K562 (cell line): Measurements from ENCODE around the gene FXN. TPM values are rescaled to one million over a fixed set of nuclear protein-coding genes. Genes with fewer than 3 reads are reported as not detected.

Experiments used
- ATAC-seq: fragments of 200-7000 bp; cut with Tn5 transposase; 3 replicates; pipeline ENCODE4 v1.9.1; 2020; ENCODE audit warnings: moderate library complexity
- BruUV-seq: library from RNA; stranded (reverse); fragments of 400-500 nt; replicated peaks from 2 replicates; lab custom pipeline; 2021; lab: Mats Ljungman, UMichigan
- CTCF ChIA-PET: fragments of 300-600 bp; formaldehyde crosslinking; extraction: SDS; loops from one replicate; lab custom pipeline; 2021; ENCODE audit warnings: low intra/inter-chr PET ratio; lab: Yijun Ruan, JAX
- POLR2A ChIA-PET: fragments of 300-600, 350-650 bp; sonication (Branson Sonifier 250); formaldehyde crosslinking; extraction: SDS; loops from one replicate; lab custom pipeline; 2021; ENCODE audit warnings: antibody characterized with exemption, inconsistent platforms; lab: Yijun Ruan, JAX
- DNase-seq, 4 experiments: peaks; one replicate each; pipeline versions ENCODE4 v3.0.0 to v3.0.0-alpha.2; 2011 to 2018; ENCODE audit warnings: low spot score in 3 of 4, mixed read lengths in 3 of 4; ENCODE audit errors: extremely low read depth in 1 of 4
- FAIRE-seq: peaks from 2 replicates; lab custom pipeline; 2011; peaks lifted over from hg19 to GRCh38; lab: Jason Lieb, UNC
- H2AFZ ChIP-seq: 2 replicates; pipeline ENCODE4 v1.6.0; 2011; ENCODE audit warnings: low read depth, low read length, control low read depth, inconsistent platforms
- H3K27ac ChIP-seq: fragments of 200-600 bp; 3 replicates; pipeline ENCODE4 v1.8.0; 2011; ENCODE audit warnings: low read depth, mild to moderate bottlenecking, control low read depth, inconsistent platforms, low read length, moderate library complexity, mixed read lengths; ENCODE audit errors: extremely low read depth
- H3K27me3 ChIP-seq, 2 experiments: fragments of 300-600 bp in 1 of 2; 2 replicates in 1 of 2; 3 replicates in 1 of 2; pipeline versions ENCODE4 v1.6.0 to v1.8.0; 2011; ENCODE audit warnings: inconsistent platforms in 2 of 2, low read length in 2 of 2, mild to moderate bottlenecking in 1 of 2, mixed read lengths in 1 of 2, moderate library complexity in 1 of 2; ENCODE audit not compliant: control insufficient read depth in 2 of 2, insufficient read depth in 2 of 2
- H3K36me3 ChIP-seq: fragments of 300-600 bp; 3 replicates; pipeline ENCODE4 v1.8.0; 2011; ENCODE audit warnings: mild to moderate bottlenecking, low read length, inconsistent platforms; ENCODE audit not compliant: control insufficient read depth, insufficient read depth
- H3K4me1 ChIP-seq, 2 experiments: fragments of 200-600 bp in 1 of 2; replicated peaks in 1 of 2; 2 replicates in 1 of 2; 3 replicates in 1 of 2; pipeline versions ENCODE4 v1.5.1 to v1.8.0; 2011; ENCODE audit warnings: inconsistent platforms in 2 of 2, low read length in 2 of 2, mild to moderate bottlenecking in 1 of 2, mixed read lengths in 1 of 2, moderate library complexity in 1 of 2; ENCODE audit not compliant: control insufficient read depth in 2 of 2, insufficient read depth in 2 of 2
- H3K4me2 ChIP-seq: 2 replicates; pipeline ENCODE4 v1.6.1; 2011; ENCODE audit warnings: low read length, control low read depth, inconsistent platforms, mixed read lengths; ENCODE audit not compliant: insufficient read depth
- H3K4me3 ChIP-seq: fragments of 200-600 bp; sonication (generic), shearing (Covaris generic); 2 replicates; pipeline ENCODE4 v1.5.1; 2016; ENCODE audit warnings: control low read depth, inconsistent platforms
- H3K79me2 ChIP-seq: fragments of 200-600 bp; 3 replicates; pipeline ENCODE4 v1.8.0; 2011; ENCODE audit warnings: low read length, inconsistent platforms; ENCODE audit not compliant: control insufficient read depth, insufficient read depth
- H3K9ac ChIP-seq, 2 experiments: 2 replicates each; pipeline versions ENCODE4 v1.6.0 to v1.6.1; 2011; ENCODE audit warnings: low read depth in 2 of 2, low read length in 2 of 2, control low read depth in 1 of 2, inconsistent platforms in 1 of 2, mild to moderate bottlenecking in 1 of 2, mixed read lengths in 1 of 2; ENCODE audit not compliant: insufficient read depth in 1 of 2
- H3K9me1 ChIP-seq: one replicate; pipeline ENCODE4 v1.6.0; 2011; ENCODE audit warnings: inconsistent platforms, mild to moderate bottlenecking, low read length, moderate library complexity; ENCODE audit not compliant: control insufficient read depth, insufficient read depth
- H3K9me3 ChIP-seq: replicated peaks from 2 replicates; pipeline ENCODE4 v1.5.1; 2011; ENCODE audit warnings: low read depth, low read length, inconsistent platforms; ENCODE audit not compliant: control insufficient read depth, insufficient read depth
- H4K20me1 ChIP-seq: replicated peaks from 2 replicates; pipeline ENCODE4 v1.6.1; 2011; ENCODE audit warnings: low read length, inconsistent platforms, mixed read lengths; ENCODE audit not compliant: control insufficient read depth, insufficient read depth
- CHCHD3 ChIP-seq: fragments of 250-450 bp; sonication (Bioruptor Pico); IDR thresholded peaks from 2 replicates; pipeline ENCODE4 v2.1.2; 2022; ENCODE audit warnings: mild to moderate bottlenecking
- FOXJ3 ChIP-seq: sonication (generic); formaldehyde crosslinking; IDR thresholded peaks from 2 replicates; pipeline ENCODE4 v1.4.0; 2020; ENCODE audit warnings: mild to moderate bottlenecking, missing genetic modification reagents
- HDAC1 ChIP-seq, 2 experiments: fragments of 450-650 bp; IDR thresholded peaks; 2 replicates each; pipeline ENCODE4 v1.6.1; 2016 to 2017; ENCODE audit warnings: inconsistent platforms in 1 of 2, mild to moderate bottlenecking in 1 of 2, moderate library complexity in 1 of 2
- PHB2 ChIP-seq: fragments of 450-650 bp; IDR thresholded peaks from 2 replicates; pipeline ENCODE4 v1.6.1; 2017; ENCODE audit warnings: low read depth
- PHF21A ChIP-seq: fragments of 450-650 bp; IDR thresholded peaks from 2 replicates; pipeline ENCODE4 v1.6.1; 2017; ENCODE audit warnings: low read depth, borderline replicate concordance
- RNF2 ChIP-seq: sonication (generic); IDR thresholded peaks from 2 replicates; pipeline ENCODE4 v1.6.1; 2016
- TGIF2 ChIP-seq: sonication (generic); formaldehyde crosslinking; IDR thresholded peaks from 2 replicates; pipeline ENCODE4 v1.8.1; 2022; ENCODE audit warnings: mild to moderate bottlenecking, missing genetic modification reagents, moderate library complexity
- TRIM24 ChIP-seq, 2 experiments: fragments of 450-650 bp; IDR thresholded peaks; 2 replicates each; pipeline ENCODE4 v1.6.1; 2016
- ZNF146 ChIP-seq: IDR thresholded peaks from one replicate; pipeline ENCODE4 v1.6.1; 2018; ENCODE audit warnings: missing compliant biosample characterization; ENCODE audit not compliant: unreplicated experiment
- ZSCAN32 ChIP-seq: fragments of 450-650 bp; formaldehyde crosslinking; IDR thresholded peaks from 2 replicates; pipeline ENCODE4 v1.4.0; 2020; ENCODE audit warnings: mild to moderate bottlenecking, moderate library complexity
- WGBS: fragments of 100-300 bp; shearing (Covaris generic); methylation state at CpG from one replicate; pipeline ENCODE4 v1.1.6; 2016; ENCODE audit warnings: low coverage, mixed read lengths; ENCODE audit not compliant: insufficient coverage; ENCODE audit errors: missing lambda C conversion rate; 5-methylcytosine and 5-hydroxymethylcytosine counted together
- in situ Hi-C: fragments of 300-500 bp; cut with MboI; formaldehyde crosslinking; loops from 4 replicates; pipeline ENCODE4 v1.15.0; 2018; ENCODE audit warnings: inconsistent platforms, mixed read lengths
- intact Hi-C: fragments of 100-400 bp; cut with micrococcal nuclease; formaldehyde crosslinking; loops from 2 replicates; pipeline ENCODE4 v1.14.2; 2022
- polyA plus RNA-seq, 8 experiments: library from polyadenylated mRNA; depleted of rRNA in 4 of 8; stranded (reverse) in 5 of 8; unstranded in 3 of 8; fragments of >200 nt; fragmentation: Nextera tagmentation in 2 of 8; fragmentation: Illumina TruSeq in 1 of 8; extraction: Ambion mirVana in 2 of 8; extraction: Trizol in 1 of 8; gene quantifications; 2 replicates each; pipeline versions ENCODE4 v1.2.1 to v1.2.3, GENCODE V29; 2011 to 2014; ENCODE audit warnings: inconsistent platforms in 1 of 8, missing spikeins in 1 of 8
- total RNA-seq, 7 experiments: library from RNA; depleted of rRNA in 6 of 7; stranded (reverse); fragments of >200 nt in 6 of 7; fragmentation: Illumina TruSeq in 2 of 7; extraction: Trizol in 2 of 7; gene quantifications; 2 replicates each; pipeline versions ENCODE4 v1.2.1 to v1.2.3, GENCODE V29; 2011 to 2021; ENCODE audit warnings: low replicate concordance in 1 of 7
- TF ChIP-seq, protein P1 (sequence below): sonication (generic); formaldehyde crosslinking; IDR thresholded peaks from 2 replicates; pipeline ENCODE4 v1.8.0; 2023; ENCODE audit warnings: mild to moderate bottlenecking, missing genetic modification reagents
- TF ChIP-seq, protein P2 (sequence below): sonication (generic); formaldehyde crosslinking; IDR thresholded peaks from 2 replicates; pipeline ENCODE4 v1.8.0; 2023; ENCODE audit warnings: mild to moderate bottlenecking, missing genetic modification reagents

FXN gene
- total and polyA plus RNA-seq, 9 of the 15 experiments (the other 6 are each of a cell fraction or from before 2014, with no cell fraction given), result 7.6 to 51.5 (median 30.3) TPM

DNA sequence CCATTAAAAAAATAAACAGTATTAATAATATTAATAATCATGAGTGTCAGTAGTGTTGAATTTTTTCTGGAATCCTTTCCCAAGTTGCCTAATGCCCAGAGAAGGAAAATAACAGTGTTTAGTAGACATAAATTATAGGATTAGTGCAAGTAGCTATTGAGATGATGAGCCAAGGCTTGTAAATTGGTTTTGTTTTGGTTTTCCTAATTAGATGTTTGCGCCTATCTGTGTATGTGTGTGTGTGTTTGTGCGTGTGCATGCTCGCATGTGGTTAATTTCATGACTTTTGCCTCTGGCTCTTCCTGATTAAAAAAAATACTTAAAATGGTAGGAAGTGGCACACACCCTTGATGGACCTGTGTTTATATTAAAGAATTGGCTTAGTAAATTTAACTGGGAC is 55.4 kb downstream of the FXN start:
- FAIRE-seq (no peak), DNase-seq (no peak), ATAC-seq (no peak)
- no peak overlapping the region for H3K27ac ChIP-seq
- TF ChIP-seq PHB2 (no peak), HDAC1 (IDR thresholded peaks at IDR 0.05) (no peak), CHCHD3 (CRISPR knock-in tag) (no peak), PHF21A (no peak), ZSCAN32 (CRISPR knock-in tag) (no peak), RNF2 (no peak), FOXJ3 (CRISPR knock-in tag) (no peak), TGIF2 (CRISPR knock-in tag) (no peak), ZNF146 (CRISPR knock-in tag) (no peak), TRIM24 (IDR thresholded peaks at IDR 0.05) (no peak)
- TF ChIP-seq, protein P1, sequence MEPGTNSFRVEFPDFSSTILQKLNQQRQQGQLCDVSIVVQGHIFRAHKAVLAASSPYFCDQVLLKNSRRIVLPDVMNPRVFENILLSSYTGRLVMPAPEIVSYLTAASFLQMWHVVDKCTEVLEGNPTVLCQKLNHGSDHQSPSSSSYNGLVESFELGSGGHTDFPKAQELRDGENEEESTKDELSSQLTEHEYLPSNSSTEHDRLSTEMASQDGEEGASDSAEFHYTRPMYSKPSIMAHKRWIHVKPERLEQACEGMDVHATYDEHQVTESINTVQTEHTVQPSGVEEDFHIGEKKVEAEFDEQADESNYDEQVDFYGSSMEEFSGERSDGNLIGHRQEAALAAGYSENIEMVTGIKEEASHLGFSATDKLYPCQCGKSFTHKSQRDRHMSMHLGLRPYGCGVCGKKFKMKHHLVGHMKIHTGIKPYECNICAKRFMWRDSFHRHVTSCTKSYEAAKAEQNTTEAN (CRISPR knock-in tag), result no peak
- TF ChIP-seq, protein P2, sequence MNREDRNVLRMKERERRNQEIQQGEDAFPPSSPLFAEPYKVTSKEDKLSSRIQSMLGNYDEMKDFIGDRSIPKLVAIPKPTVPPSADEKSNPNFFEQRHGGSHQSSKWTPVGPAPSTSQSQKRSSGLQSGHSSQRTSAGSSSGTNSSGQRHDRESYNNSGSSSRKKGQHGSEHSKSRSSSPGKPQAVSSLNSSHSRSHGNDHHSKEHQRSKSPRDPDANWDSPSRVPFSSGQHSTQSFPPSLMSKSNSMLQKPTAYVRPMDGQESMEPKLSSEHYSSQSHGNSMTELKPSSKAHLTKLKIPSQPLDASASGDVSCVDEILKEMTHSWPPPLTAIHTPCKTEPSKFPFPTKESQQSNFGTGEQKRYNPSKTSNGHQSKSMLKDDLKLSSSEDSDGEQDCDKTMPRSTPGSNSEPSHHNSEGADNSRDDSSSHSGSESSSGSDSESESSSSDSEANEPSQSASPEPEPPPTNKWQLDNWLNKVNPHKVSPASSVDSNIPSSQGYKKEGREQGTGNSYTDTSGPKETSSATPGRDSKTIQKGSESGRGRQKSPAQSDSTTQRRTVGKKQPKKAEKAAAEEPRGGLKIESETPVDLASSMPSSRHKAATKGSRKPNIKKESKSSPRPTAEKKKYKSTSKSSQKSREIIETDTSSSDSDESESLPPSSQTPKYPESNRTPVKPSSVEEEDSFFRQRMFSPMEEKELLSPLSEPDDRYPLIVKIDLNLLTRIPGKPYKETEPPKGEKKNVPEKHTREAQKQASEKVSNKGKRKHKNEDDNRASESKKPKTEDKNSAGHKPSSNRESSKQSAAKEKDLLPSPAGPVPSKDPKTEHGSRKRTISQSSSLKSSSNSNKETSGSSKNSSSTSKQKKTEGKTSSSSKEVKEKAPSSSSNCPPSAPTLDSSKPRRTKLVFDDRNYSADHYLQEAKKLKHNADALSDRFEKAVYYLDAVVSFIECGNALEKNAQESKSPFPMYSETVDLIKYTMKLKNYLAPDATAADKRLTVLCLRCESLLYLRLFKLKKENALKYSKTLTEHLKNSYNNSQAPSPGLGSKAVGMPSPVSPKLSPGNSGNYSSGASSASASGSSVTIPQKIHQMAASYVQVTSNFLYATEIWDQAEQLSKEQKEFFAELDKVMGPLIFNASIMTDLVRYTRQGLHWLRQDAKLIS, result no peak
- POLR2A ChIA-PET, result no interaction called here
- H3K9me1 ChIP-seq, result no peaks in the 10 kb centered on the region
- in situ Hi-C loops (no loop called here), intact Hi-C loops (no loop called here)
- no TSS peak for BruUV-seq
- no peaks in the 10 kb centered on the region for H3K27me3 ChIP-seq
- H3K4me1 ChIP-seq, result no peaks in the 10 kb centered on the region; a peak in 1 of 5 replicates
- no peaks in the 10 kb centered on the region for H4K20me1 ChIP-seq
- no peak overlapping the region for H2AFZ ChIP-seq
- no peak overlapping the region for H3K9ac ChIP-seq
- WGBS, result 75% methylated on average over 3 of the region's 3 CpGs
- no peaks in the 10 kb centered on the region for H3K79me2 ChIP-seq
- H3K4me3 ChIP-seq, result no peak overlapping the region
- no peaks in the 10 kb centered on the region for H3K9me3 ChIP-seq
- CTCF ChIA-PET, result no interaction called here
- no peaks in the 10 kb centered on the region for H3K36me3 ChIP-seq
- H3K4me2 ChIP-seq, result no peak overlapping the region
